Adipose tissue (tissue), 3 donors: ENCODE measurements around the gene HOXA3. TPM values are rescaled to one million over a fixed set of nuclear protein-coding genes. Genes with fewer than 3 reads are reported as not detected.

Experiments
- H3K27ac ChIP-seq: one replicate; pipeline ENCODE4 v1.5.1; 2013; ENCODE audit warnings: low read depth, low read length
- WGBS, 3 donors: extraction: QIAGEN DNeasy Blood & Tissue Kit; methylation state at CpG; one replicate each; pipeline ENCODE4 v1.1.7; 2013; 5-methylcytosine and 5-hydroxymethylcytosine counted together
- polyA plus RNA-seq, 3 donors: library from polyadenylated mRNA; stranded (reverse); fragments of 200-250 nt; gene quantifications; one replicate each; pipeline ENCODE4 v1.2.3, GENCODE V29; 2013
- donor health status: healthy with polysubstance abuse.
- donor health status: Bipolar disorder and iron deficiency.
- donor health status: healthy.

The HOXA3 gene
- polyA plus RNA-seq, 3 donors, result 0.86 to 7.4 (median 4.6) TPM

GRCh38 chr7:27062946-27063345 is 89.4 kb downstream of the HOXA3 start:
- H3K27ac ChIP-seq, result no peak overlapping the region
- 84 to 94% (median 92%) methylated on average over 4 of the region's 4 CpGs for WGBS, 3 donors

Other genes with a start within 250 kb of the HOXA3 start
- gene HOXA1, start 56.6 kb downstream of the HOXA3 start, polyA plus RNA-seq, result under 1 TPM; 0.08 to 0.56 (median 0.51) TPM
- gene HOXA2, start 49.9 kb downstream of the HOXA3 start, polyA plus RNA-seq, result 1 to 10 TPM in 1 of 3 donors, under 1 TPM in 2; 0.20 to 1.0 (median 0.92) TPM
- 10 to 100 TPM in 1 of 3 donors, 1 to 10 TPM in 2; 1.2 to 19.8 (median 4.9) TPM for gene HOXA4, start 21.8 kb downstream of the HOXA3 start, polyA plus RNA-seq
- gene HOXA5, start 8.9 kb downstream of the HOXA3 start, polyA plus RNA-seq, result 10 to 100 TPM in 2 of 3 donors, 1 to 10 TPM in 1; 3.1 to 29.6 (median 11.8) TPM
- 1 to 10 TPM in 2 of 3 donors, under 1 TPM in 1; 0.39 to 3.6 (median 1.5) TPM for gene HOXA6, start 4.8 kb downstream of the HOXA3 start, polyA plus RNA-seq
- 10 to 100 TPM in 1 of 3 donors, 1 to 10 TPM in 2; 1.3 to 10.8 (median 5.2) TPM for gene HOXA7, start 4.1 kb upstream of the HOXA3 start, polyA plus RNA-seq
- gene HOXA9, start 13.0 kb upstream of the HOXA3 start, polyA plus RNA-seq, result 1 to 10 TPM; 1.4 to 6.3 (median 2.7) TPM
- 10 to 100 TPM in 1 of 3 donors, 1 to 10 TPM in 2; 1.7 to 18.3 (median 2.3) TPM for gene HOXA10, start 21.7 kb upstream of the HOXA3 start, polyA plus RNA-seq
- gene HOXA11, start 32.6 kb upstream of the HOXA3 start, polyA plus RNA-seq, result 1 to 10 TPM in 1 of 3 donors, under 1 TPM in 1, not detected in 1; 0.41 to 4.3 TPM
- gene HOXA13, start 47.5 kb upstream of the HOXA3 start, polyA plus RNA-seq, result under 1 TPM in 2 of 3 donors, not detected in 1; 0.03 to 0.37 TPM
- gene EVX1, start 90.2 kb upstream of the HOXA3 start, polyA plus RNA-seq, result under 1 TPM in 2 of 3 donors, not detected in 1; 0.07 to 0.22 TPM